Bronchial epithelial cell (primary cell): ENCODE data around the gene SETD7. TPM values are rescaled to one million over a fixed set of nuclear protein-coding genes. Genes with fewer than 3 reads are reported as not detected.

Source experiments
- DNase-seq: peaks from one replicate; pipeline ENCODE4 v3.0.0-alpha.2; 2010; ENCODE audit warnings: low read depth
- FAIRE-seq: peaks from 2 replicates; lab custom pipeline; 2011; peaks lifted over from hg19 to GRCh38; lab: Jason Lieb, UNC
- H3K27me3 ChIP-seq: 2 replicates; pipeline ENCODE4 v1.5.1; 2011; ENCODE audit warnings: low read length; ENCODE audit not compliant: control insufficient read depth, insufficient read depth
- H3K36me3 ChIP-seq: 2 replicates; pipeline ENCODE4 v1.5.1; 2011; ENCODE audit warnings: low read length; ENCODE audit not compliant: control insufficient read depth, insufficient read depth
- H3K4me3 ChIP-seq: 2 replicates; pipeline ENCODE4 v1.5.1; 2011; ENCODE audit warnings: mild to moderate bottlenecking, low read depth, low read length, control low read depth
- CTCF ChIP-seq: IDR thresholded peaks from 2 replicates; pipeline ENCODE4 v1.5.1; 2011; ENCODE audit warnings: mild to moderate bottlenecking, moderate library complexity, low read length, control low read depth, inconsistent platforms; ENCODE audit not compliant: insufficient read depth, severe bottlenecking
- total RNA-seq: library from RNA; depleted of rRNA; stranded (reverse); fragments of >200 nt; gene quantifications from 2 replicates; pipeline ENCODE4 v1.2.1, GENCODE V29; 2014

The SETD7 gene
- total RNA-seq, 1 donor from 2014 or later: 45.0 TPM

- FAIRE-seq (no peak), DNase-seq (peak; percentile 23)
- H3K27me3 ChIP-seq: no peaks in the 10 kb centered on the region
- TF ChIP-seq CTCF: peak; percentile 64
- peaks cover 9% of the 10 kb centered on the region for H3K36me3 ChIP-seq
- H3K4me3 ChIP-seq: no peak overlapping the region
Observed at GRCh38 chr4:139530833-139531427, 25.1 kb downstream of the SETD7 start.

- FAIRE-seq (no peak), DNase-seq (peak; percentile 30)
- Histone ChIP-seq H3K36me3 (peaks cover 11% of the 10 kb centered on the region), H3K4me3 (no peak overlapping the region), H3K27me3 (no peaks in the 10 kb centered on the region)
- TF ChIP-seq CTCF: no peak
Observed at GRCh38 chr4:139528377-139529005, 27.5 kb downstream of the SETD7 start.

- FAIRE-seq (no peak), DNase-seq (peak; percentile 52)
- H3K36me3 ChIP-seq: peaks cover 12% of the 10 kb centered on the region
Observed at GRCh38 chr4:139526928-139527327, 29.1 kb downstream of the SETD7 start.

GRCh38 chr4:139525414-139525813 lies 30.6 kb downstream of the SETD7 start:
- Histone ChIP-seq H3K4me3 (no peak overlapping the region), H3K27me3 (no peaks in the 10 kb centered on the region), H3K36me3 (peaks cover 15% of the 10 kb centered on the region)
- DNase-seq: no peak
- TF ChIP-seq CTCF: no peak
- FAIRE-seq: peak; percentile 13

More at GRCh38 chr4:139526928-139527327, 29.1 kb downstream of the SETD7 start:
- TF ChIP-seq CTCF: no peak
- H3K27me3 ChIP-seq: no peaks in the 10 kb centered on the region
- H3K4me3 ChIP-seq: no peak overlapping the region

- peaks cover 16% of the 10 kb centered on the region for H3K36me3 ChIP-seq
- no peak for FAIRE-seq
Observed at GRCh38 chr4:139524062-139524631, 31.9 kb downstream of the SETD7 start.

More at GRCh38 chr4:139524062-139524631, 31.9 kb downstream of the SETD7 start:
- no peak for DNase-seq
- TF ChIP-seq CTCF: no peak
- Histone ChIP-seq H3K4me3 (no peak overlapping the region), H3K27me3 (no peaks in the 10 kb centered on the region)
